ENCODE data around the gene CHST5. TPM values are rescaled to one million over a fixed set of nuclear protein-coding genes. Genes with fewer than 3 reads are reported as not detected.

The CHST5 gene
- total RNA-seq, 4 donors from 2014 or later, result 0.19 TPM; not detected in 3

- no peak for TF ChIP-seq CTCF (IDR thresholded peaks at IDR 0.05; ENCODE audit: low read depth)
Measured at GRCh38 chr16:75506574-75506973, 29.3 kb downstream of the CHST5 start.

- no peak for TF ChIP-seq CTCF (IDR thresholded peaks at IDR 0.05; ENCODE audit: low read depth)
Measured at GRCh38 chr16:75506107-75506506, 29.8 kb downstream of the CHST5 start.

- TF ChIP-seq CTCF (IDR thresholded peaks at IDR 0.05; ENCODE audit: low read depth), result no peak
Measured at GRCh38 chr16:75503801-75504200, 32.1 kb downstream of the CHST5 start.

- no peak for TF ChIP-seq CTCF (IDR thresholded peaks at IDR 0.05; ENCODE audit: low read depth)
Measured at GRCh38 chr16:75502916-75503605, 32.8 kb downstream of the CHST5 start.

DNA sequence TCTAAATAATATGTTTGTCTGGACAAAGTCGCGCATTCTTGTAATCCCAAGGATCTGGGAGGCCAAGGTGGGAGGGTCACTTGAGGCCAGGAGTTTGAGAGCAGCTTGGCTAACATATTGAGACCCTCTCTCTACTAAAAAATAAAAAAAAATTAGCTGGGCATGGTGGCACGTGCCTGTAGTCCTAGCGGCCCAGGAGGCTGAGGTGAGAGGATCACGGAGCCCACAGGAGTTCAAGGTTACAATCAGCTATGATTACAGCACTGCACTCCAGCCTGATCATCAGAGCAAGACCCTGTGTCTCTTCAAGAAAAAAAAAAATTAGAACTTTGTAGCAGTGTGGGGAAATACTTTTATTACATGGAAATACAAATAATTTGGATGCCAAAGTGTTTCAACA is 34.5 kb downstream of the CHST5 start:
- no peak for TF ChIP-seq CTCF (IDR thresholded peaks at IDR 0.05; ENCODE audit: low read depth)

DNA sequence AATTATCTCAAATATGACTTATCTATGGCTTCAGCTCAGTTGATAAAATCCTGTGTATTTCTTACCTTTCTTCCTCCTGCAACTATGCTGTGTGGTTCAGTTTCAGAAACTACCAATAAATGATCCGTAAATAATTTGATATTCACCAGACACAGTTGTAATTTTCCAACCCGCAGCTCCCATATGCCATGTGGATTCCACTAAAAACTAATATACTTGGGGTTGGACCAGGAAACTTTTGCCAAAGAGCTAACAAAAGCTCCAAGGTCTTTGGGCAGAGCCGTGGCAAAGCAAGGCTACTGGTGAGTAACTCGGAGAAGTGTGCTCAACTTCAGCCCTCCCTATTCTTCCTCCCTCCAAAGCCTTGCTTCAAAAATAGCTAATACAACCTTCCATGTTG is 38.4 kb downstream of the CHST5 start:
- no peak for TF ChIP-seq CTCF (IDR thresholded peaks at IDR 0.05; ENCODE audit: low read depth)

GRCh38 chr16:75495076-75495674 is 40.7 kb downstream of the CHST5 start, which contains the start of gene CHST6:
CHST6 (minus strand) TSS chr16:75495441; CDS start chr16:75479828, 15,613 bp downstream.
- TF ChIP-seq CTCF (IDR thresholded peaks at IDR 0.05; ENCODE audit: low read depth), result no peak

Measured in subcutaneous adipose tissue (tissue), 4 donors.